Muscle of leg (tissue), 11 donors: ENCODE data around the gene RASAL2. TPM values are rescaled to one million over a fixed set of nuclear protein-coding genes. Genes with fewer than 3 reads are reported as not detected.
A peak's percentile ranks its signal among the peaks of the same experiment; 100 is the strongest.

Experiments
- DNase-seq: peaks from one replicate; pipeline ENCODE4 v3.0.0; 2013
- H3K27ac ChIP-seq: one replicate; pipeline ENCODE4 v1.5.1; 2013; ENCODE audit warnings: mild to moderate bottlenecking, low read length, control low read depth
- H3K27me3 ChIP-seq: one replicate; pipeline ENCODE4 v1.6.1; 2013; ENCODE audit warnings: low read length; ENCODE audit not compliant: control insufficient read depth, insufficient read depth
- H3K36me3 ChIP-seq: one replicate; pipeline ENCODE4 v1.6.1; 2013; ENCODE audit warnings: low read length; ENCODE audit not compliant: control insufficient read depth, insufficient read depth
- H3K4me1 ChIP-seq: one replicate; pipeline ENCODE4 v1.6.1; 2013; ENCODE audit warnings: low read length; ENCODE audit not compliant: control insufficient read depth, insufficient read depth
- H3K4me3 ChIP-seq: one replicate; pipeline ENCODE4 v1.5.1; 2013; ENCODE audit warnings: low read length, control low read depth
- H3K9me3 ChIP-seq: replicated peaks from 2 replicates; pipeline ENCODE4 v1.6.1; 2013; ENCODE audit warnings: low read depth, low read length; ENCODE audit not compliant: control insufficient read depth
- WGBS: methylation state at CpG from one replicate; pipeline ENCODE4 v1.1.5; 2013; ENCODE audit warnings: missing lambda C conversion rate; ENCODE audit not compliant: insufficient coverage; 5-methylcytosine and 5-hydroxymethylcytosine counted together
- polyA plus RNA-seq, 8 donors: library from polyadenylated mRNA; unstranded; fragments of 120-200 nt; gene quantifications; one replicate each; pipeline versions ENCODE4 v1.2.1 to v1.2.3, GENCODE V29; 2013; ENCODE audit warnings: inconsistent platforms in 1 of 8, low replicate concordance in 1 of 8; ENCODE audit not compliant: insufficient read length in 8 of 8, insufficient read depth in 1 of 8
- total RNA-seq: library from RNA; stranded (reverse); fragments of 120-200 nt; gene quantifications from one replicate; pipeline ENCODE4 v1.2.4, GENCODE V29; 2013

The RASAL2 gene
- total and polyA plus RNA-seq, 9 donors = 8.5 to 16.7 (median 13.1) TPM

DNA sequence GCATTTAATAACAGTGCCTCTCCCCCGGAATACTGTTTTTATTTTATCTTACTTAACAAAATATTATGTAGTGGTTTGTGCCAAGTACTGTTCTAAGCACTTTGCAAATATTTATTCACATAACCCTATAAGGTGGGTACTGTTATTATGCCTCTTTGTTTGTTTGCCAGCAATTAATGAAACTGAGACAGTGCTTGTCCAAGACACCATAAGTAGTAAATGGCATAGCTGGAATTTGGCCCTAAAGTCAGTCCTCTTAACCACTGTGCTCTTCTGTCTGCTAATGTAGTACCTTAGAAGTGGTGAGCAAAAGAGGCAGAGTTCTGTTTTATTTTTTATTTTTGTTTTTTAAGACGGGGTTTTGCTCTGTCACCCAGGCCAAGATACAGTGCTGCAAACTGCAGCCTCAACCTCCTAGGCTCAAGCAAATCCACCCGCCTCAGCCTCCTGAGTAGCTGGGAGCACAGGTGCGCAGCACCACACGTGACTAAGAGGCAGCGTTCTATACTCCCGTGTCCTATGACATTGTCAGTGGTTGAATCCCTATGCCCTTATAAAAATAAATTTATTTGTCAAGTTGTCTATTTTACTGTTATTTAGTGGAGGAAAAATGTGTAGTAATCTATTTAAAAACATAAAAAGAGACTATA, 237.1 kb downstream of the RASAL2 start:
- DNase-seq = no peak
- Histone ChIP-seq H3K27ac (no peak overlapping the region), H3K4me1 (peaks cover 3% of the 10 kb centered on the region), H3K4me3 (no peak overlapping the region), H3K36me3 (no peaks in the 10 kb centered on the region), H3K27me3 (no peaks in the 10 kb centered on the region), H3K9me3 (no peaks in the 10 kb centered on the region)
- WGBS = 94% methylated on average over 3 of the region's 7 CpGs

- no peak overlapping the region for H3K4me3 ChIP-seq
- H3K4me1 ChIP-seq = no peaks in the 10 kb centered on the region
- no peaks in the 10 kb centered on the region for H3K9me3 ChIP-seq
- no peak overlapping the region for H3K27ac ChIP-seq
- peak; percentile 90 for DNase-seq
- no peaks in the 10 kb centered on the region for H3K27me3 ChIP-seq
- H3K36me3 ChIP-seq = no peaks in the 10 kb centered on the region
- 6% methylated on average over 2 of the region's 3 CpGs for WGBS
Observed at GRCh38 chr1:178335426-178335825, 241.5 kb downstream of the RASAL2 start.

GRCh38 chr1:178337091-178337706, 243.3 kb downstream of the RASAL2 start:
- H3K27ac ChIP-seq = no peak overlapping the region
- peaks cover 3% of the 10 kb centered on the region for H3K4me1 ChIP-seq

GRCh38 chr1:178339834-178340233, 245.9 kb downstream of the RASAL2 start:
- Histone ChIP-seq H3K27ac (no peak overlapping the region), H3K4me3 (no peak overlapping the region), H3K27me3 (no peaks in the 10 kb centered on the region), H3K9me3 (no peaks in the 10 kb centered on the region), H3K4me1 (peaks cover 5% of the 10 kb centered on the region), H3K36me3 (no peaks in the 10 kb centered on the region)
- DNase-seq = no peak
- WGBS = no CpG with 5 or more reads among the region's 1 CpG

More at GRCh38 chr1:178337091-178337706, 243.3 kb downstream of the RASAL2 start:
- H3K9me3 ChIP-seq = no peaks in the 10 kb centered on the region
- H3K36me3 ChIP-seq = no peaks in the 10 kb centered on the region
- DNase-seq = no peak
- H3K27me3 ChIP-seq = no peaks in the 10 kb centered on the region
- H3K4me3 ChIP-seq = no peak overlapping the region

DNA sequence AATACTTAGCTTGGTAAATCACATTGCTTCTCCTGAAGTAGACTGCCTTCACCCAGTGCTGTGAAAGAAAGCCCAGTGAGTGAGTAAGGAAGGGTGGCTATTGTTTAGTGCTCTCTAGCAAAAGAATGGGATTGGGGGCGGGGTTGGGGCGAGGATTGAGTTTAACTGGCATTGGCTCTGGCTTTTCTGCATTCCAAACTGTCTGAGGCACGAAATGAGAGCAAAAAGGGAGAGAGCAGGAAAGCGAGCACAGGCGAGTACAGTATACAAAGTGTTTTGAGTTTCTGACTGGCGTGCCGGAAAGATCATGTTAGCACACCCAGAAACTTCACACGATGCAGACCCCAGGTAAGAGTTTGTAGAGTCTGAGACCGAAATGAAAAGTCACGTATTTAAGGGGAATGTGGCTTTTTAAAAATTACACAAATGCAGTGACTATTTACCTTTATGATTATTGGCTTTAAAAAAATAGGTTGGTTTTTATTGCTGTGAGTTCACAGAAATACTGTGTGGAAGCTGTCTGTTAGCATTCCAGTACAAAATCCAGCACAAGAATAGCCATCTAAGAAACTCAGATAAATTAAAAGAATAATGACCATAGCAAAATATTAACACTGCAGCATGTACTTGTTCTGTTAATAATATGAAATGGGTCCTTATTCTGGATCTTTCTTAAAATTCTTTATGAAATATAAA, 247.5 kb downstream of the RASAL2 start:
- Histone ChIP-seq H3K4me1 (peaks cover 5% of the 10 kb centered on the region), H3K27ac (no peak overlapping the region), H3K4me3 (no peak overlapping the region), H3K36me3 (no peaks in the 10 kb centered on the region), H3K9me3 (no peaks in the 10 kb centered on the region), H3K27me3 (no peaks in the 10 kb centered on the region)
- WGBS = 8% methylated on average over 3 of the region's 10 CpGs
- DNase-seq = peak; percentile 57

- peaks cover 5% of the 10 kb centered on the region for H3K4me1 ChIP-seq
- WGBS = no CpG with 5 or more reads among the region's 2 CpGs
- H3K4me3 ChIP-seq = no peak overlapping the region
- H3K27me3 ChIP-seq = no peaks in the 10 kb centered on the region
- H3K9me3 ChIP-seq = no peaks in the 10 kb centered on the region
- no peak for DNase-seq
- no peaks in the 10 kb centered on the region for H3K36me3 ChIP-seq
- no peak overlapping the region for H3K27ac ChIP-seq
Observed at GRCh38 chr1:178342745-178343144, 248.8 kb downstream of the RASAL2 start.

DNA sequence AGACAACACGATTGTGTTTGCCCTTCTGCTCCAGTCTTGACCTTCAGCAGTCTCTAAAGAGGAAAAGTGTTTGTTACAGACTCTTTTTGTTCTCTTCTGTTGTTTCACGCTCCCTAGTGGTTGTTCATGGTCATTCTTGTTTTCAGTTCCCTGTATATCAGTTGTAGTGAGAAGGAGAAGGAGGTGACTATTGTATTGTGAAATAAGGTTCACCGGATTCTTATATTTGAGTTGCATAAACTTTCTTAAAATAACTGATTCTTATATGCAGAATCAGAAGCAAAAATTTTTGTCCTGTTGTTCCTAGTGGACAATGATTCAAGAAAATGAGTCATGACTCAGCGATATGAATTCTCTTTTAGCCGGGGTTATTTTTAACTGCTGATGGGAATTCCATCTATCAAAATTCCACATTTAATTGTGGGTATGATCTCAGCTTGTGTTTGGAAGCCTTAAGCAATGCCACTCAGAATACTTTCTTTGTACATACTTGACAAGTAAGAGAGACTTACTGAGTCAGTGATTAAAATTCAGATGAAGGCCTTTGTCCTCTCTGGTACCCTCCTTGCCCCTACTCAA, 250.7 kb downstream of the RASAL2 start:
- peak overlapping the region; percentile 73 for H3K27ac ChIP-seq
- H3K9me3 ChIP-seq = no peaks in the 10 kb centered on the region
- no peaks in the 10 kb centered on the region for H3K36me3 ChIP-seq
- H3K4me3 ChIP-seq = no peak overlapping the region
- DNase-seq = peak; percentile 62
- WGBS = no CpG with 5 or more reads among the region's 5 CpGs
- H3K27me3 ChIP-seq = no peaks in the 10 kb centered on the region
- H3K4me1 ChIP-seq = peaks cover 5% of the 10 kb centered on the region

- DNase-seq = peak; percentile 19
- WGBS = 73% methylated on average over 1 of the region's 4 CpGs
- H3K4me3 ChIP-seq = no peak overlapping the region
Observed at GRCh38 chr1:178345238-178345637, 251.3 kb downstream of the RASAL2 start.

GRCh38 chr1:178345807-178346206, 251.9 kb downstream of the RASAL2 start:
- WGBS = no CpG with 5 or more reads among the region's 1 CpG
- H3K27me3 ChIP-seq = no peaks in the 10 kb centered on the region
- H3K27ac ChIP-seq = no peak overlapping the region
- H3K4me3 ChIP-seq = no peak overlapping the region
- no peaks in the 10 kb centered on the region for H3K36me3 ChIP-seq
- peaks cover 5% of the 10 kb centered on the region for H3K4me1 ChIP-seq
- no peak for DNase-seq
- no peaks in the 10 kb centered on the region for H3K9me3 ChIP-seq

More at GRCh38 chr1:178345238-178345637, 251.3 kb downstream of the RASAL2 start:
- Histone ChIP-seq H3K27me3 (no peaks in the 10 kb centered on the region), H3K27ac (peak overlapping the region; percentile 36), H3K9me3 (no peaks in the 10 kb centered on the region), H3K36me3 (no peaks in the 10 kb centered on the region), H3K4me1 (peaks cover 5% of the 10 kb centered on the region)

GRCh38 chr1:178349801-178350200, 255.9 kb downstream of the RASAL2 start:
- Histone ChIP-seq H3K4me1 (no peaks in the 10 kb centered on the region), H3K27me3 (no peaks in the 10 kb centered on the region), H3K9me3 (peaks cover 9% of the 10 kb centered on the region), H3K4me3 (no peak overlapping the region), H3K36me3 (no peaks in the 10 kb centered on the region), H3K27ac (no peak overlapping the region)
- no CpG with 5 or more reads among the region's 3 CpGs for WGBS
- no peak for DNase-seq
